Panc1 (cell line): ENCODE data around the gene NUP37. TPM values are rescaled to one million over a fixed set of nuclear protein-coding genes. Genes with fewer than 3 reads are reported as not detected.

ENCODE experiments used
- ATAC-seq: fragments of 200-7000 bp; cut with Tn5 transposase; 2 replicates; pipeline ENCODE4 v1.9.1; 2020; ENCODE audit warnings: mild to moderate bottlenecking, moderate library complexity
- BruUV-seq: library from RNA; stranded (reverse); fragments of 400-500 nt; replicated peaks from 2 replicates; lab custom pipeline; 2021; lab: Mats Ljungman, UMichigan
- CTCF ChIA-PET: fragments of 300-600 bp; sonication (Branson Sonifier 250); formaldehyde crosslinking; loops from one replicate; lab custom pipeline; 2022; ENCODE audit warnings: antibody characterized with exemption; lab: Charles Lee
- POLR2A ChIA-PET: fragments of 300-600 bp; sonication (Branson Sonifier 250); formaldehyde crosslinking; loops from one replicate; lab custom pipeline; 2022; ENCODE audit warnings: antibody characterized with exemption; lab: Charles Lee
- DNase-seq: peaks from one replicate; pipeline ENCODE4 v3.0.0-alpha.2; 2010; ENCODE audit warnings: low read depth, low spot score
- H3K27ac ChIP-seq: 2 replicates; pipeline ENCODE4 v1.5.1; 2011; ENCODE audit warnings: mild to moderate bottlenecking, low read length, inconsistent platforms
- H3K27me3 ChIP-seq: fragments of 200-500 bp; sonication (Bioruptor generic); 2 replicates; pipeline ENCODE4 v1.6.0; 2014; ENCODE audit warnings: low read length, inconsistent platforms; ENCODE audit not compliant: control insufficient read depth, insufficient read depth
- H3K36me3 ChIP-seq: fragments of 200-500 bp; sonication (Bioruptor generic); 2 replicates; pipeline ENCODE4 v1.5.1; 2014; ENCODE audit warnings: inconsistent platforms, mild to moderate bottlenecking, low read length, moderate library complexity; ENCODE audit not compliant: control insufficient read depth, insufficient read depth
- H3K4me1 ChIP-seq: 2 replicates; pipeline ENCODE4 v1.5.1; 2011; ENCODE audit warnings: inconsistent platforms, mild to moderate bottlenecking, low read length, moderate library complexity; ENCODE audit not compliant: control insufficient read depth, insufficient read depth
- H3K4me3 ChIP-seq, 2 experiments: 2 replicates each; pipeline ENCODE4 v1.5.1; 2011 to 2012; ENCODE audit warnings: low read depth in 2 of 2, low read length in 2 of 2, mild to moderate bottlenecking in 2 of 2, inconsistent platforms in 1 of 2, moderate library complexity in 1 of 2
- H3K9me3 ChIP-seq: fragments of 200-500 bp; sonication (Bioruptor generic); 2 replicates; pipeline ENCODE4 v1.5.1; 2014; ENCODE audit warnings: low read depth, mild to moderate bottlenecking, inconsistent platforms, low read length, moderate library complexity; ENCODE audit not compliant: control insufficient read depth, insufficient read depth
- POLR2AphosphoS5 ChIP-seq: IDR thresholded peaks from 2 replicates; pipeline ENCODE4 v1.6.1; 2012; ENCODE audit warnings: mild to moderate bottlenecking, low read depth, low read length, moderate library complexity
- SIN3A ChIP-seq: IDR thresholded peaks from 2 replicates; pipeline ENCODE4 v1.6.1; 2012; ENCODE audit warnings: low read depth, mild to moderate bottlenecking, low read length, moderate library complexity, borderline replicate concordance; ENCODE audit not compliant: insufficient read depth
- TCF7L2 ChIP-seq: IDR thresholded peaks from 2 replicates; pipeline ENCODE4 v1.6.1; 2011; ENCODE audit warnings: mild to moderate bottlenecking, low read depth, low read length, inconsistent platforms
- in situ Hi-C: cut with HindIII; loops from 2 replicates; pipeline ENCODE4 v1.10.0; 2016; ENCODE audit warnings: low sequenced_read_pairs, low pct_unique_long_range_greater_than_20kb
- intact Hi-C: fragments of 100-400 bp; cut with micrococcal nuclease; formaldehyde crosslinking; loops from one replicate; pipeline ENCODE4 v1.10.0; 2022; ENCODE audit not compliant: unreplicated experiment
- total RNA-seq: library from RNA; stranded (reverse); gene quantifications from one replicate; pipeline ENCODE4 v1.2.1, GENCODE V29; 2021; ENCODE audit not compliant: unreplicated experiment
- TF ChIP-seq, protein P1 (sequence below): fragments of 450-650 bp; IDR thresholded peaks from 2 replicates; pipeline ENCODE4 v1.5.1; 2017; ENCODE audit warnings: mild to moderate bottlenecking
- TF ChIP-seq, protein P2 (sequence below), 2 experiments: IDR thresholded peaks; 2 replicates each; pipeline ENCODE4 v1.6.1; 2011 to 2012; ENCODE audit warnings: low read depth in 2 of 2, control low read depth in 1 of 2, low read length in 1 of 2, mild to moderate bottlenecking in 1 of 2, moderate library complexity in 1 of 2; ENCODE audit not compliant: insufficient read depth in 1 of 2

NUP37 gene
- total RNA-seq, 1 experiment from 2014 or later: 47.7 TPM

DNA sequence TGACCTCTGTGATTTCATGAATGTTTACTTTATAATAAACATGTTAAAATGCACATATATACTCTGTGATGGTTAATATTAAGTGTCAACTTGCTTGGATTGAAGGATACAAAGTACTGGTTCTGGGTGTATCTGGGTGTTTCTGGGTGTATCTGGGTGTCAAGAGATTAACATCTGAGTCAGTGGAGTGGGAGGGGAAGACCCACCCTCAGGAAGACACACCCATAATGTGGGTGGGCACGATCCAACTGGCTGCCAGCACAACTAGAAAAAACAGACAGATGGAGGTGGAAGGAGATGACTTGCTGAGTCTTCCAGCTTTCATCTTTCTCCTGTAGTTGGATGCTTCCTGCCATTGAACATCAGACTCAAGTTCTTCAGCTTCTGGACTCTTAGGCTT lies 11.9 kb downstream of the NUP37 start:
- TF ChIP-seq, protein P1, sequence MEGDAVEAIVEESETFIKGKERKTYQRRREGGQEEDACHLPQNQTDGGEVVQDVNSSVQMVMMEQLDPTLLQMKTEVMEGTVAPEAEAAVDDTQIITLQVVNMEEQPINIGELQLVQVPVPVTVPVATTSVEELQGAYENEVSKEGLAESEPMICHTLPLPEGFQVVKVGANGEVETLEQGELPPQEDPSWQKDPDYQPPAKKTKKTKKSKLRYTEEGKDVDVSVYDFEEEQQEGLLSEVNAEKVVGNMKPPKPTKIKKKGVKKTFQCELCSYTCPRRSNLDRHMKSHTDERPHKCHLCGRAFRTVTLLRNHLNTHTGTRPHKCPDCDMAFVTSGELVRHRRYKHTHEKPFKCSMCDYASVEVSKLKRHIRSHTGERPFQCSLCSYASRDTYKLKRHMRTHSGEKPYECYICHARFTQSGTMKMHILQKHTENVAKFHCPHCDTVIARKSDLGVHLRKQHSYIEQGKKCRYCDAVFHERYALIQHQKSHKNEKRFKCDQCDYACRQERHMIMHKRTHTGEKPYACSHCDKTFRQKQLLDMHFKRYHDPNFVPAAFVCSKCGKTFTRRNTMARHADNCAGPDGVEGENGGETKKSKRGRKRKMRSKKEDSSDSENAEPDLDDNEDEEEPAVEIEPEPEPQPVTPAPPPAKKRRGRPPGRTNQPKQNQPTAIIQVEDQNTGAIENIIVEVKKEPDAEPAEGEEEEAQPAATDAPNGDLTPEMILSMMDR: no peak
- TF ChIP-seq, protein P2, sequence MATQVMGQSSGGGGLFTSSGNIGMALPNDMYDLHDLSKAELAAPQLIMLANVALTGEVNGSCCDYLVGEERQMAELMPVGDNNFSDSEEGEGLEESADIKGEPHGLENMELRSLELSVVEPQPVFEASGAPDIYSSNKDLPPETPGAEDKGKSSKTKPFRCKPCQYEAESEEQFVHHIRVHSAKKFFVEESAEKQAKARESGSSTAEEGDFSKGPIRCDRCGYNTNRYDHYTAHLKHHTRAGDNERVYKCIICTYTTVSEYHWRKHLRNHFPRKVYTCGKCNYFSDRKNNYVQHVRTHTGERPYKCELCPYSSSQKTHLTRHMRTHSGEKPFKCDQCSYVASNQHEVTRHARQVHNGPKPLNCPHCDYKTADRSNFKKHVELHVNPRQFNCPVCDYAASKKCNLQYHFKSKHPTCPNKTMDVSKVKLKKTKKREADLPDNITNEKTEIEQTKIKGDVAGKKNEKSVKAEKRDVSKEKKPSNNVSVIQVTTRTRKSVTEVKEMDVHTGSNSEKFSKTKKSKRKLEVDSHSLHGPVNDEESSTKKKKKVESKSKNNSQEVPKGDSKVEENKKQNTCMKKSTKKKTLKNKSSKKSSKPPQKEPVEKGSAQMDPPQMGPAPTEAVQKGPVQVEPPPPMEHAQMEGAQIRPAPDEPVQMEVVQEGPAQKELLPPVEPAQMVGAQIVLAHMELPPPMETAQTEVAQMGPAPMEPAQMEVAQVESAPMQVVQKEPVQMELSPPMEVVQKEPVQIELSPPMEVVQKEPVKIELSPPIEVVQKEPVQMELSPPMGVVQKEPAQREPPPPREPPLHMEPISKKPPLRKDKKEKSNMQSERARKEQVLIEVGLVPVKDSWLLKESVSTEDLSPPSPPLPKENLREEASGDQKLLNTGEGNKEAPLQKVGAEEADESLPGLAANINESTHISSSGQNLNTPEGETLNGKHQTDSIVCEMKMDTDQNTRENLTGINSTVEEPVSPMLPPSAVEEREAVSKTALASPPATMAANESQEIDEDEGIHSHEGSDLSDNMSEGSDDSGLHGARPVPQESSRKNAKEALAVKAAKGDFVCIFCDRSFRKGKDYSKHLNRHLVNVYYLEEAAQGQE (IDR thresholded peaks at IDR 0.05; ENCODE audit: insufficient read depth in 1 of 2, low read depth in 2 of 2, low read length in 1 of 2): no peak
- no peak for TF ChIP-seq POLR2AphosphoS5
- no peak for TF ChIP-seq TCF7L2
- no peak for TF ChIP-seq SIN3A
- Histone ChIP-seq H3K9me3 (peaks cover 9% of the 10 kb centered on the region; the same call in 1 of the 2 replicates), H3K36me3 (peaks cover 6% of the 10 kb centered on the region; the same call in 1 of the 2 replicates), H3K27me3 (no peaks in the 10 kb centered on the region), H3K27ac (no peak overlapping the region), H3K4me1 (no peaks in the 10 kb centered on the region), H3K4me3 (no peak overlapping the region)
- ChIA-PET CTCF (no interaction called here), POLR2A (no interaction called here)
- DNase-seq (no peak), ATAC-seq (no peak)
- intact Hi-C loops: no loop called here
- in situ Hi-C loops: no loop called here
- no TSS peak for BruUV-seq

DNA sequence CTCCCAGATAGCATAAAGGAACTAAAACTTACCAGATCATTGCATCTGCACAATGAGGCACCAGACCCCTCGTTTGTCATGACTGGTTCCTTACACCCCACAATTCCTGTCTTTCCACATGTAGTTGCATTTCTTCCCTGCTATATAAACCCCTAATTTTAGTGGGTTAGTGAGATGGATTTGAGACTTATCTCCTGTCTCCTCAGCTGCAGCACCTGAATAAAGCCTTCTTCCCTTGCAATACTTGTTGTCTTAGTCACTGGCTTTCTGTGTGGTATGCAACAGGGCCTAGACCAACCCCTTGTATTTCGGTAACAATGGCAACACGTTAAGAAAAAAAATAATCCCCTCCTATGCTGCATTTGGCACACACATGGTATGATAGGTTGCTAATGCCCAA lies 13.0 kb downstream of the NUP37 start:
- in situ Hi-C loops (no loop called here), intact Hi-C loops (no loop called here)
- CTCF ChIA-PET: no interaction called here
- POLR2A ChIA-PET: no interaction called here
- peaks cover 6% of the 10 kb centered on the region; the same call in 1 of the 2 replicates for H3K36me3 ChIP-seq
- TF ChIP-seq, protein P1: no peak
- TF ChIP-seq POLR2AphosphoS5: no peak
- TF ChIP-seq TCF7L2: no peak
- TF ChIP-seq, protein P2 (IDR thresholded peaks at IDR 0.05; ENCODE audit: insufficient read depth in 1 of 2, low read depth in 2 of 2, low read length in 1 of 2): no peak
- no peak for TF ChIP-seq SIN3A
- ATAC-seq: no peak
- no peak overlapping the region for H3K27ac ChIP-seq
- no peak for DNase-seq
- BruUV-seq: no TSS peak
- H3K4me3 ChIP-seq: no peak overlapping the region
- H3K4me1 ChIP-seq: no peaks in the 10 kb centered on the region
- no peaks in the 10 kb centered on the region for H3K27me3 ChIP-seq
- H3K9me3 ChIP-seq: peaks cover 9% of the 10 kb centered on the region; the same call in 1 of the 2 replicates
